Heart left ventricle (tissue), 16 donors: ENCODE measurements around the gene HTD2. TPM values are rescaled to one million over a fixed set of nuclear protein-coding genes. Genes with fewer than 3 reads are reported as not detected.

Experiments
- ATAC-seq, 4 donors: fragments of 200-7000 bp; cut with Tn5 transposase; one replicate each; pipeline ENCODE4 v1.9.1; 2020 to 2022; ENCODE audit warnings: moderate library complexity in 4 of 4, mild to moderate bottlenecking in 3 of 4, moderate number of reproducible peaks in 1 of 4
- DNase-seq, 5 donors: peaks; one replicate each; pipeline ENCODE4 v3.0.0-alpha.2; 2020
- H3K27ac ChIP-seq, 12 donors: fragments of 200-600 bp; sonication (generic) in 4 of 12; one replicate each; pipeline versions ENCODE4 v1.5.0 to v1.8.0; 2016 to 2022; ENCODE audit warnings: mild to moderate bottlenecking in 2 of 12
- H3K27me3 ChIP-seq, 9 donors: fragments of 200-600 bp; sonication (generic) in 2 of 9; one replicate each; pipeline versions ENCODE4 v1.5.1 to v1.8.0; 2016 to 2022; ENCODE audit warnings: mild to moderate bottlenecking in 3 of 9
- H3K36me3 ChIP-seq, 9 donors: fragments of 200-600 bp; sonication (generic) in 2 of 9; one replicate each; pipeline versions ENCODE4 v1.5.0 to v1.8.0; 2018 to 2022; ENCODE audit warnings: mild to moderate bottlenecking in 2 of 9
- H3K4me1 ChIP-seq, 12 donors: fragments of 200-600 bp; sonication (generic) in 4 of 12; one replicate each; pipeline versions ENCODE4 v1.5.0 to v1.8.0; 2016 to 2022; ENCODE audit warnings: mild to moderate bottlenecking in 3 of 12
- H3K4me3 ChIP-seq, 12 donors: fragments of 200-600 bp; sonication (generic) in 4 of 12; one replicate each; pipeline versions ENCODE4 v1.5.0 to v1.8.0; 2017 to 2022; ENCODE audit warnings: mild to moderate bottlenecking in 9 of 12, moderate library complexity in 4 of 12
- H3K9me3 ChIP-seq, 12 donors: fragments of 200-600 bp; sonication (generic) in 4 of 12; one replicate each; pipeline versions ENCODE4 v1.5.0 to v1.8.0; 2016 to 2022; ENCODE audit warnings: mild to moderate bottlenecking in 1 of 12
- CTCF ChIP-seq, 12 donors: fragments of 200-600 bp; sonication (generic) in 4 of 12; IDR thresholded peaks; one replicate each; pipeline versions ENCODE4 v1.5.0 to v1.8.0; 2018 to 2022; ENCODE audit warnings: antibody characterized with exemption in 12 of 12, mild to moderate bottlenecking in 5 of 12
- POLR2A ChIP-seq, 2 donors: fragments of 450-650 bp; IDR thresholded peaks; one replicate each; pipeline ENCODE4 v1.6.1; 2017; ENCODE audit warnings: antibody characterized with exemption in 2 of 2, mild to moderate bottlenecking in 2 of 2, moderate library complexity in 2 of 2
- WGBS, 4 donors: extraction: QIAGEN DNeasy Blood & Tissue Kit in 2 of 4; methylation state at CpG; one replicate each; pipeline versions ENCODE4 v1.1.5 to v1.1.7; 2013 to 2018; 5-methylcytosine and 5-hydroxymethylcytosine counted together
- intact Hi-C, 10 donors: fragments of 100-400 bp; cut with DNase I; formaldehyde crosslinking; loops; one replicate each; pipeline versions ENCODE4 v1.11.1 to v1.14.2; 2022
- polyA plus RNA-seq, 2 donors: library from polyadenylated mRNA; stranded (reverse); fragments of 200-250 nt; gene quantifications; one replicate each; pipeline ENCODE4 v1.2.3, GENCODE V29; 2013
- total RNA-seq, 9 donors: library from RNA; depleted of rRNA in 2 of 9; stranded (reverse); fragments of >200 nt in 2 of 9; fragmentation: NEBNext Ultra II Directional in 3 of 9; extraction: Animal tissue kit (Norgen Biotek cat#: 25700) in 3 of 9; gene quantifications; one replicate each; pipeline versions ENCODE4 v1.1.0 to v1.2.4, GENCODE V29; 2016 to 2023
- donor health status: ischemic (EF 13 %, LVEDD 7.1; RV severe dilation, severe dysfunction).
- donor health status: healthy with polysubstance abuse.
- donor health status: DM: no; HTN: yes; CAD: no.
- donor health status: DM: no; HTN: no; CAD: no.
- donor health status: ischemic (EF 25% LVEDD 6.9; RV normal size, moderate dysfunction).
- donor health status: ischemic (EF 25% LVEDD 5.7; RV mildly dilated, moderate dysfunction).
- donor health status: healthy.
- donor health status: DM: yes; HTN: yes; CAD: no.
- donor health status: ischemic (EF 35%, LVEDD 5.7; RV mildly dilated, moderate dysfunction).
- donor health status: nonischemic (EF 11% LVEDD 7.7; RV severe dilation, severe dysfunction).
- donor health status: DM: yes; HTN: yes; CAD: no.
- donor health status: PGD.
- donor health status: ischemic (EF 29% LVEDD 5.4; RV normal size, mild dysfunction).
- donor health status: nonischemic (EF 23%, LVEDD 6.1; RV moderate dilation, normal function).

The HTD2 gene
- total and polyA plus RNA-seq, 11 donors, result 2.7 to 21.6 (median 12.4) TPM

- Histone ChIP-seq H3K4me3 (peak overlapping the region; percentile 57 to 98 (median 78)), H3K27me3 (no peaks in the 10 kb centered on the region), H3K9me3 (no peaks in the 10 kb centered on the region), H3K36me3 (peaks cover 0 to 5% (median 0%) of the 10 kb centered on the region in 9 donors), H3K4me1 (peaks cover 0 to 55% (median 20%) of the 10 kb centered on the region in 12 donors), H3K27ac (peak overlapping the region in 6 of 12 donors; percentile 40 to 74 (median 66))
- 28 to 43% (median 36%) methylated on average over 4 of the region's 4 CpGs for WGBS, 4 donors
- intact Hi-C loops, result loop anchor here in 9 of 10 donors (5.0 to 10.0 kb wide), 4 partner anchors 78 to 161 kb away; partner anchors contain the start of gene KCTD6 (in 8 of the 9)
- TF ChIP-seq POLR2A (IDR thresholded peaks at IDR 0.05) (no peak), CTCF (IDR thresholded peaks at IDR 0.05) (no peak)
- DNase-seq (no peak), ATAC-seq (no peak)
These were observed 27.6 kb downstream of the HTD2 start for GRCh38 chr3:58334013-58334321.

- Histone ChIP-seq H3K4me3 (peak overlapping the region in 9 of 12 donors; percentile 71 to 98 (median 83)), H3K4me1 (peaks cover 0 to 55% (median 20%) of the 10 kb centered on the region in 12 donors), H3K27ac (peak overlapping the region in 4 of 12 donors; percentile 49 to 71 (median 66)), H3K36me3 (peaks cover 0 to 5% (median 0%) of the 10 kb centered on the region in 9 donors), H3K27me3 (no peaks in the 10 kb centered on the region), H3K9me3 (no peaks in the 10 kb centered on the region)
- 74 to 89% (median 83%) methylated on average over 1 of the region's 1 CpG for WGBS, 4 donors
- TF ChIP-seq POLR2A (IDR thresholded peaks at IDR 0.05), result no peak
- no peak for TF ChIP-seq CTCF (IDR thresholded peaks at IDR 0.05)
- no peak for ATAC-seq
- intact Hi-C loops, result loop anchor here in 9 of 10 donors (5.0 to 10.0 kb wide), 4 partner anchors 78 to 160 kb away; partner anchors contain the start of gene KCTD6 (in 8 of the 9)
- DNase-seq, result no peak
These were observed 28.2 kb downstream of the HTD2 start for GRCh38 chr3:58334506-58334884.

GRCh38 chr3:58335652-58335947, 29.3 kb downstream of the HTD2 start:
- ATAC-seq (no peak), DNase-seq (no peak)
- Histone ChIP-seq H3K9me3 (no peaks in the 10 kb centered on the region), H3K4me1 (peaks cover 0 to 55% (median 20%) of the 10 kb centered on the region in 12 donors), H3K4me3 (peak overlapping the region in 4 of 12 donors; percentile 13 to 34 (median 18)), H3K36me3 (peaks cover 0 to 5% (median 0%) of the 10 kb centered on the region in 9 donors), H3K27me3 (no peaks in the 10 kb centered on the region), H3K27ac (peak overlapping the region in 10 of 12 donors; percentile 27 to 83 (median 46))
- TF ChIP-seq POLR2A (IDR thresholded peaks at IDR 0.05), result no peak
- TF ChIP-seq CTCF (IDR thresholded peaks at IDR 0.05), result no peak
- 51 to 60% (median 54%) methylated on average over 1 of the region's 1 CpG for WGBS, 4 donors
- intact Hi-C loops, result loop anchor here in 2 of 10 donors (10.0 kb wide), 1 partner anchor 159 kb away; the partner anchor contains the start of gene KCTD6 (in 2 of the 2)

- intact Hi-C loops, result loop anchor here in 3 of 10 donors (2.0 to 10.0 kb wide), 2 partner anchors 52 to 158 kb away; partner anchors contain the start of gene KCTD6 (in 2 of the 3)
- Histone ChIP-seq H3K4me3 (no peak overlapping the region), H3K27me3 (no peaks in the 10 kb centered on the region), H3K4me1 (peaks cover 0 to 53% (median 20%) of the 10 kb centered on the region in 12 donors), H3K27ac (peak overlapping the region in 2 of 12 donors; percentile 71 to 83), H3K9me3 (no peaks in the 10 kb centered on the region), H3K36me3 (peaks cover 0 to 8% (median 0%) of the 10 kb centered on the region in 9 donors)
- WGBS, 4 donors, result 88 to 99% (median 95%) methylated on average over 3 of the region's 3 CpGs
- DNase-seq, result no peak
- ATAC-seq, result no peak
- TF ChIP-seq POLR2A (IDR thresholded peaks at IDR 0.05) (no peak), CTCF (IDR thresholded peaks at IDR 0.05) (no peak)
These were observed 30.0 kb downstream of the HTD2 start for GRCh38 chr3:58336135-58336882.
